ENCODE measurements around the gene FOXN4.
A peak's percentile ranks its signal among the peaks of the same experiment; 100 is the strongest.

FOXN4 gene
- long read RNA-seq, partial matches to known transcripts: 2 of 2 reads
- long read RNA-seq, other reads (novel, unspliced or antisense): 0 of 2 reads

- peak within 1 kb of the TSS; percentile 29 for H3K4me3 ChIP-seq (replicated peaks; ENCODE audit: insufficient read depth, low read length)
- no peak within 1 kb of the TSS for H3K27ac ChIP-seq (replicated peaks)
- H3K27me3 ChIP-seq (ENCODE audit: insufficient read depth, poor library complexity, severe bottlenecking): peaks cover 49% of the 10 kb centered on the region
- no peak for DNase-seq (ENCODE audit: low read depth in 1 of 2, low spot score in 1 of 2)
- TF ChIP-seq SPI1 (IDR thresholded peaks at IDR 0.05; ENCODE audit: borderline replicate concordance, low read depth) (no peak), REST (IDR thresholded peaks at IDR 0.05; ENCODE audit: insufficient replicate concordance, low read depth) (peak; percentile 83)
Observed at GRCh38 chr12:109308534-109309380, at the start of gene FOXN4. TSS of gene FOXN4 (minus strand) at chr12:109309284. CDS start at chr12:109308321, 963 bp downstream.

GRCh38 chr12:109358154-109358869 is 49.2 kb upstream of the FOXN4 start:
- Histone ChIP-seq H3K4me3 (replicated peaks; ENCODE audit: insufficient read depth, low read length) (no peak overlapping the region), H3K27me3 (ENCODE audit: insufficient read depth, poor library complexity, severe bottlenecking) (peaks cover 9% of the 10 kb centered on the region), H3K27ac (replicated peaks) (no peak overlapping the region)
- no peak for DNase-seq (ENCODE audit: low read depth in 1 of 2, low spot score in 1 of 2)
- TF ChIP-seq SPI1 (IDR thresholded peaks at IDR 0.05; ENCODE audit: borderline replicate concordance, low read depth) (no peak), CTCF (IDR thresholded peaks at IDR 0.05; ENCODE audit: insufficient read depth, low read length) (no peak), GABPA (IDR thresholded peaks at IDR 0.05; ENCODE audit: low read depth) (no peak), REST (IDR thresholded peaks at IDR 0.05; ENCODE audit: insufficient replicate concordance, low read depth) (no peak), POLR2AphosphoS5 (IDR thresholded peaks at IDR 0.05; ENCODE audit: low read depth) (no peak)

GRCh38 chr12:109357032-109357431 is 47.9 kb upstream of the FOXN4 start:
- DNase-seq (ENCODE audit: low read depth in 1 of 2, low spot score in 1 of 2): no peak
- H3K27me3 ChIP-seq (ENCODE audit: insufficient read depth, poor library complexity, severe bottlenecking): peaks cover 6% of the 10 kb centered on the region
- H3K4me3 ChIP-seq (replicated peaks; ENCODE audit: insufficient read depth, low read length): no peak overlapping the region
- H3K27ac ChIP-seq (replicated peaks): no peak overlapping the region
- no peak for TF ChIP-seq POLR2AphosphoS5 (IDR thresholded peaks at IDR 0.05; ENCODE audit: low read depth)
- TF ChIP-seq REST (IDR thresholded peaks at IDR 0.05; ENCODE audit: insufficient replicate concordance, low read depth): no peak

GRCh38 chr12:109356577-109356976 is 47.5 kb upstream of the FOXN4 start:
- peaks cover 6% of the 10 kb centered on the region for H3K27me3 ChIP-seq (ENCODE audit: insufficient read depth, poor library complexity, severe bottlenecking)
- no peak overlapping the region for H3K4me3 ChIP-seq (replicated peaks; ENCODE audit: insufficient read depth, low read length)
- no peak overlapping the region for H3K27ac ChIP-seq (replicated peaks)
- no peak for DNase-seq (ENCODE audit: low read depth in 1 of 2, low spot score in 1 of 2)
- TF ChIP-seq CTCF (IDR thresholded peaks at IDR 0.05; ENCODE audit: insufficient read depth, low read length) (no peak), GABPA (IDR thresholded peaks at IDR 0.05; ENCODE audit: low read depth) (no peak)

Data from HL-60 (cell line).